G401 (cell line): Measurements from ENCODE around the gene COL23A1. TPM values are rescaled to one million over a fixed set of nuclear protein-coding genes. Genes with fewer than 3 reads are reported as not detected.

Source experiments
- DNase-seq: peaks from one replicate; pipeline ENCODE4 v3.0.0-alpha.2; 2015; ENCODE audit warnings: low spot score
- in situ Hi-C: cut with HindIII; loops from 2 replicates; pipeline ENCODE4 v1.10.0; 2016; ENCODE audit warnings: low sequenced_read_pairs, mixed read lengths
- total RNA-seq: library from RNA; depleted of rRNA; stranded (reverse); fragments of >200 nt; shearing (Covaris generic); gene quantifications from 2 replicates; pipeline ENCODE4 v1.2.3, GENCODE V29; 2014

COL23A1 gene
- total RNA-seq, 1 experiment from 2014 or later, result not detected

GRCh38 chr5:178421128-178421527 is 169.1 kb downstream of the COL23A1 start:
- no peak for DNase-seq
- in situ Hi-C loops, result no loop called here

DNA sequence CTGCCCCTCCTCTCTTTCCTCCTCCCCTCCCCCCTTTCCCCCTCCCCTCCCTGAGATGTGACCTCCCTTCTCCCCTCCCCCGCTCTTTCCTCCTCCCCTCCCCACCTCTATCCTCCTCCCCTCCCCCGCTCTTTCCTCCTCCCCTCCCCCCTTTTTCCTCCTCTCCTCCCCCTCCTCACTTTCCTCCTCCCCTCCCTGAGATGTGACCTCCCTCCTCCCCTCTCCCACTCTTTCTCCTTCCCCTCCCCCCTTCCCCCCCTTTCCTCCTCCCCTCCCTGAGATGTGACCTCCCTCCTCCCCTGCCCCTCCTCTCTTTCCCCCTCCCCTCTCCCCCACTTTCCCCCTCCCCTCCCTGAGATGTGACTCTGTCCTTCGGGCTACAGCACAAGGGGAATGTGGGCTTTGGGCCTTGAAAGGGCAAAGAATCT is 169.8 kb downstream of the COL23A1 start:
- in situ Hi-C loops, result no loop called here
- no peak for DNase-seq

GRCh38 chr5:178419651-178420050 is 170.5 kb downstream of the COL23A1 start:
- in situ Hi-C loops, result no loop called here

DNA sequence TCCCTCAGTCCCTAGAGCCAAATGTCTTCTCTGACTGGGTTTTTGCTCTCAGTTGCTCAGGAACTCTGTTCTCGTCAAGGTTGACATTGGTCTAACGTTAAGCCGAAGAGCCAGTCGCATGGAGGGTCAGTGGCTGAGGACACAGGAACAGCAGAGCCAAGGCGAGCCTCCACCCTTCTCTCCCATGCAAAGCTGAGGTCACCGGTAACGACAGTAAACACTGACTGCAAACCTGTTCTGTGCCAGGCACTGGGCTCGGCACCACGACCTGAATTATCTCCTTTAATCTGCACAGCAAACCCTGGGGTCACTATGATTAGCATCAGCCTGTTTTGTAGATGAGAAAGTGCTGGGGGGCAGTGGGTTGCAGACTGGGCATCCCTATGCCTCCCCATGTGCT is 171.0 kb downstream of the COL23A1 start:
- in situ Hi-C loops, result no loop called here
- no peak for DNase-seq

More at GRCh38 chr5:178419651-178420050, 170.5 kb downstream of the COL23A1 start:
- DNase-seq, result no peak

- peak; percentile 45 for DNase-seq
- in situ Hi-C loops, result no loop called here
Measured at GRCh38 chr5:178418471-178419010, 171.7 kb downstream of the COL23A1 start.

- in situ Hi-C loops, result no loop called here
- no peak for DNase-seq
Measured at GRCh38 chr5:178418031-178418430, 172.2 kb downstream of the COL23A1 start.

DNA sequence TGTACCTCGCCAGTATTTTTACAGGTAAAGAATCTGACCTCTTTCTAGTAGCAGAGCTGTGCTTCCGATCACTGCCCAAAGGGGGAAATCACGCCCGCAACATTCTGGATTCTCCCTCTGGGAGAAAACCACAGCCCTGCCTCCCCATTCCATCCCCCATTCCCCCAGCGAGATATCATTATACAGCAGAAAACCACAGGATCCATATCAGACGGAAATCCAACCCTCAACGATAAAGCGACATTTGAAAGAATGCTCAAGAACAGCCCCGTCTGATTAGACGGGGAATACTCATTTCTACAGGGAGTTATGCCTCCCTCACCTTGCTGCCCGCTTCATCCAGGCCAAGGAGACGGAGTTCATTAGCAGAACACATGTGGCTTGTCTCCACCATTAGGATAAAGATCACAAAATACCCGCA is 172.8 kb downstream of the COL23A1 start:
- in situ Hi-C loops, result no loop called here
- DNase-seq, result no peak

GRCh38 chr5:178416919-178417318 is 173.3 kb downstream of the COL23A1 start:
- in situ Hi-C loops, result no loop called here
- DNase-seq, result no peak

GRCh38 chr5:178416206-178416882 is 173.8 kb downstream of the COL23A1 start:
- no peak for DNase-seq
- in situ Hi-C loops, result no loop called here

DNA sequence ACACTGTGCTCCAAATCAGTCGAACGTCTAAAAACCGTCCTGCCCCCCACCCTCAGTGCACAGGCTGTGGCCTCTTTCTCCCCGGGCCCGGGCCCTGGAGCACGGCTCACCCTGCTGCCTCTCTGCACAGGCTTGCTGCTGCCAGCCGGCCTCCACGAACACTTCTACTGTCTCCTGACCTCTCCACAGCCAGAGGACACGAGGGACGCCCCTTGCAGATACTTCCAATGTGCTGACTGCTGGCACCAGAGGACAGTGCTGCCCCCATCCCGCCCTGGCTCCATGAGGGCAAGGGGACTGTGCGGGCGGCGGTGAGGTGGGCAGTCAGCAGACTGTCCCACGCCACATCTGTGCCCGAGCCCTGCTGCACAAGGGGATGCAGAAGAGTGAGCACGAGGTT is 174.8 kb downstream of the COL23A1 start:
- in situ Hi-C loops, result no loop called here
- DNase-seq, result no peak

DNA sequence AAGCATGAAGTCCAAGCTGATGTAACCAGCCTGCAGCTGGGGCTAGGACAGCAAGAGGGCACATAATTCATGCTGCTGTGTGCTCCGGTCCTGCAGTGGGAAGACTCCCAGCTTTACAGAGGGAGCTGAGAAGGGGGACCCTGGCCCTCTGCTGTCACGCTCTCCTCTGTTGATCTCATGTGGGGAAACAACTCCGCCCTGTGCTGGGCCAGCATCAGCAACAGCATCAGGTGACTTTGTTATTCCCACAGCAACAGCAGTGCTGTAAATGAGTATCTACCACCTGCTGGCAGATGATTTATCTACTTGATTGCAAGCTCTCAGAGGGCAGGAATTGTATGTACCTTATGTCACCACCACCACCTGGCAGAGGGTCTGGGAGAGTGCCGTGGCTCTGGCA is 176.2 kb downstream of the COL23A1 start:
- in situ Hi-C loops, result no loop called here
- DNase-seq, result no peak

GRCh38 chr5:178411083-178411482 is 179.1 kb downstream of the COL23A1 start:
- DNase-seq, result no peak
- in situ Hi-C loops, result no loop called here

GRCh38 chr5:178407646-178408045 is 182.5 kb downstream of the COL23A1 start:
- no peak for DNase-seq
- in situ Hi-C loops, result no loop called here

DNA sequence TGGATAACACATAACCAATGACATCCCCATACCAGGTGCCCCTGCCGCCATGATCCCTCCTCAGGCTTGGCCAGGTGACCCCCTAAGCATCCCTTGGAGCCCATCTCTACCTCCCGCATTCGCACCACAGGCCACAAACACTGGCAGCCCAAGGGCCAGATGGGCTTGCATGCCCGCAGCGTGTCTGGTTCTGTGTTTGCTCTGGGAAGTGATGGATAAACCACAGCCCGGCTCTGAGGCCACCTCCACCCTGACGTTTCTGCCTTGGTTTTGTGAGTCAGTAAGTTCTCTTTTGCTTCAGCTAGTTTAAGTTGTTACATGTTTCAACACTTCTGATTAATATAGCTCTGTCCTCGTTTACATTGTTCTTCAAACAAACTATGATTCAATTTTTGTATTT is 185.2 kb downstream of the COL23A1 start:
- in situ Hi-C loops, result no loop called here
- no peak for DNase-seq

DNA sequence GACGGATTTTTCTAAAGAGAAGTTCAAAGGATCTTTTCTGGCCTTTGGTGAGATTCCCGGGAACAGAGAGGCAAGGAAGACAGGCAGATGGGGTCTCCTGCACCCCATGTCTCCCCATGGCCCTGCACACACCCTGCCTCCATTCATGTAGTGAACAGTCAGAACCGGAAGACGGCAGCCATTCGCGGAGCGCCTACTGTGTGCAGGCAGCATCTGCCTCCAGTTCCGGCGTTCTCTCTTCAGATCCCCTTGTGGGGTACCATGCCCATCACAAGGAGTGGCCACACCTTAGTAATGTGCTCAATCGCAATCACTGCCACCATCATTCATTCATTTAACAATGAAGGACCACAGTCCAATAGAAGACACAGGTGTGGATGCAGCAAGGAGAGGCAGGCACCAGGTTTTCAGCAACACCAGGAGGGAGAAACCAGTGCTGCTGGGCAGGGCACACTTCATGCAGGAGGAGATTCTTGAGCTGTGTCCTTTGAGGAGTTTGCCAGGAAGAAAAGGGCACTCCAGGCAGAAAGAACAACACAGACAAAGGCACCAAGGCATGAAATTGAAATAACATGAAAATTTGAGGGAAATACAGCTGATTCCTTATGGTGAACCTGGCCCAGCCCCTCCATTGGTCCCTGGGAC is 186.1 kb downstream of the COL23A1 start:
- no peak for DNase-seq
- in situ Hi-C loops, result no loop called here

DNA sequence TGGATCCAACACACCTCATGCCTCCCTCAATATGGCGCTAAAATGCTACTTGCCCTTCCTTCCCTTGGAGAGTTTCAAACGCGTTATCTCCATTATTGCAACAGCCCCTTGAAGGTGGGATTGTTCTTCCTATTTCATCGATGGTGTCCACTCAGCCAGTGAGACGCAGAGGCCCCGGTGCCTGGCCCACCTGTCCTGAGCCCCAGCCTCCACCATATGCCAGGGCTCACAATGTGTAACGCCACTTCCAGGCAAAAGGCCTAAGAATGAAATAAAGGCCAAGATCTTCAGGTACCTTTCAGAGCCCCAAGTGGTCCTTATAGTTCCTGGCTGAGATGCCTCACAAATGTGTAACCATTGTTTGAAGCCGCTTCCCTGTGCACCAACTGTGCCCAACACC is 186.8 kb downstream of the COL23A1 start:
- DNase-seq, result no peak
- in situ Hi-C loops, result no loop called here

- in situ Hi-C loops, result no loop called here
- no peak for DNase-seq
Measured at GRCh38 chr5:178399701-178400095, 190.5 kb downstream of the COL23A1 start.

- in situ Hi-C loops, result no loop called here
- no peak for DNase-seq
Measured at GRCh38 chr5:178398901-178399700, 191.1 kb downstream of the COL23A1 start.

- in situ Hi-C loops, result no loop called here
- DNase-seq, result peak; percentile 94
Measured at GRCh38 chr5:178396796-178397720, 193.1 kb downstream of the COL23A1 start.
